GM23338 (cell line): ENCODE data around the gene CCDC152. TPM values are rescaled to one million over a fixed set of nuclear protein-coding genes. Genes with fewer than 3 reads are reported as not detected.

Experiments
- ATAC-seq: fragments of 200-7000 bp; cut with Tn5 transposase; 3 replicates; pipeline ENCODE4 v1.9.1; 2020
- DNase-seq: peaks from one replicate; pipeline ENCODE4 v3.0.0-alpha.2; 2015; ENCODE audit warnings: low spot score
- H2AFZ ChIP-seq: fragments of 200-600 bp; sonication (generic); 2 replicates; pipeline ENCODE4 v1.8.0; 2016; ENCODE audit warnings: antibody characterized with exemption, mild to moderate bottlenecking, moderate library complexity
- H3F3A ChIP-seq: fragments of 200-600 bp; sonication (generic); replicated peaks from 2 replicates; pipeline ENCODE4 v1.8.0; 2017; ENCODE audit warnings: antibody characterized with exemption, mixed run types, low read depth
- H3K27ac ChIP-seq: fragments of 200-600 bp; sonication (generic); 2 replicates; pipeline ENCODE4 v1.6.1; 2016; ENCODE audit warnings: low read depth
- H3K27me3 ChIP-seq: fragments of 200-600 bp; sonication (generic); 2 replicates; pipeline ENCODE4 v1.8.0; 2016; ENCODE audit warnings: mild to moderate bottlenecking, mixed run types, moderate library complexity; ENCODE audit not compliant: insufficient read depth
- H3K36me3 ChIP-seq: fragments of 200-600 bp; sonication (generic); 2 replicates; pipeline ENCODE4 v1.8.0; 2016; ENCODE audit warnings: mild to moderate bottlenecking; ENCODE audit not compliant: insufficient read depth
- H3K4me1 ChIP-seq: fragments of 200-600 bp; sonication (generic); 2 replicates; pipeline ENCODE4 v1.8.0; 2016; ENCODE audit warnings: mild to moderate bottlenecking, moderate library complexity; ENCODE audit not compliant: insufficient read depth
- H3K4me2 ChIP-seq: fragments of 200-600 bp; sonication (generic); 2 replicates; pipeline ENCODE4 v1.7.1; 2017; ENCODE audit warnings: mixed run types
- H3K4me3 ChIP-seq: fragments of 200-600 bp; sonication (generic); 2 replicates; pipeline ENCODE4 v1.6.1; 2016; ENCODE audit warnings: mixed run types
- H3K79me2 ChIP-seq: fragments of 200-600 bp; sonication (generic); replicated peaks from 2 replicates; pipeline ENCODE4 v1.8.0; 2017; ENCODE audit warnings: mild to moderate bottlenecking; ENCODE audit not compliant: insufficient read depth
- H3K9me2 ChIP-seq: fragments of 200-600 bp; sonication (generic); 2 replicates; pipeline ENCODE4 v1.8.0; 2017; ENCODE audit not compliant: insufficient read depth
- H4K20me1 ChIP-seq: fragments of 200-600 bp; sonication (generic); replicated peaks from 2 replicates; pipeline ENCODE4 v1.8.0; 2017; ENCODE audit warnings: mild to moderate bottlenecking; ENCODE audit not compliant: insufficient read depth
- H3K27ac Mint-ChIP-seq: 2 replicates; pipeline ENCODE4 v1.8.0; 2020; ENCODE audit warnings: inconsistent platforms, mild to moderate bottlenecking, moderate library complexity, mixed read lengths
- H3K27me3 Mint-ChIP-seq: 3 replicates; pipeline ENCODE4 v1.8.0; 2022; ENCODE audit warnings: low read depth, mild to moderate bottlenecking, moderate library complexity, mixed read lengths, inconsistent platforms; ENCODE audit not compliant: insufficient read depth, poor library complexity
- H3K36me3 Mint-ChIP-seq: 3 replicates; pipeline ENCODE4 v1.8.0; 2021; ENCODE audit warnings: low read depth, mild to moderate bottlenecking, inconsistent platforms, moderate library complexity, mixed read lengths
- H3K4me1 Mint-ChIP-seq: 3 replicates; pipeline ENCODE4 v1.8.0; 2020; ENCODE audit warnings: mild to moderate bottlenecking, inconsistent platforms, mixed read lengths
- H3K4me3 Mint-ChIP-seq: 3 replicates; pipeline ENCODE4 v1.8.0; 2021; ENCODE audit warnings: moderate library complexity, mild to moderate bottlenecking, inconsistent platforms, mixed read lengths
- H3K9me3 Mint-ChIP-seq: 3 replicates; pipeline ENCODE4 v1.8.0; 2020; ENCODE audit warnings: moderate library complexity, mild to moderate bottlenecking, inconsistent platforms, mixed read lengths
- CREB1 ChIP-seq: fragments of 250-450 bp; sonication (Bioruptor Pico); IDR thresholded peaks from 2 replicates; pipeline ENCODE4 v1.5.0; 2020; ENCODE audit warnings: low read depth, mild to moderate bottlenecking, moderate library complexity
- ETS1 ChIP-seq: IDR thresholded peaks from 2 replicates; pipeline ENCODE4 v1.6.1; 2016; ENCODE audit warnings: antibody characterized with exemption
- EZH2 ChIP-seq: fragments of 200-600 bp; sonication (generic); IDR thresholded peaks from one replicate; pipeline ENCODE4 v1.8.0; 2017; ENCODE audit warnings: antibody characterized with exemption, mild to moderate bottlenecking, low read depth; ENCODE audit not compliant: unreplicated experiment
- EZH2phosphoT487 ChIP-seq: fragments of 200-600 bp; sonication (generic); IDR thresholded peaks from one replicate; pipeline ENCODE4 v1.8.1; 2018; ENCODE audit warnings: antibody characterized with exemption; ENCODE audit not compliant: unreplicated experiment
- JUNB ChIP-seq: IDR thresholded peaks from one replicate; pipeline ENCODE4 v1.6.1; 2016; ENCODE audit warnings: antibody characterized with exemption; ENCODE audit not compliant: unreplicated experiment
- NANOG ChIP-seq: IDR thresholded peaks from 2 replicates; pipeline ENCODE4 v1.6.1; 2016; ENCODE audit warnings: antibody characterized with exemption, borderline replicate concordance
- POLR2AphosphoS5 ChIP-seq: IDR thresholded peaks from 2 replicates; pipeline ENCODE4 v1.6.1; 2016; ENCODE audit warnings: antibody characterized with exemption, low read depth
- REST ChIP-seq: IDR thresholded peaks from one replicate; pipeline ENCODE4 v1.6.1; 2018; ENCODE audit warnings: antibody characterized with exemption; ENCODE audit not compliant: unreplicated experiment
- STAT1 ChIP-seq: IDR thresholded peaks from one replicate; pipeline ENCODE4 v1.6.1; 2016; ENCODE audit warnings: antibody characterized with exemption; ENCODE audit not compliant: unreplicated experiment
- ZNF114 ChIP-seq: fragments of 250-450 bp; sonication (Bioruptor Pico); IDR thresholded peaks from 2 replicates; pipeline ENCODE4 v1.5.0; 2020; ENCODE audit warnings: mild to moderate bottlenecking, moderate library complexity
- ZNF331 ChIP-seq: fragments of 250-450 bp; sonication (Bioruptor Pico); IDR thresholded peaks from 2 replicates; pipeline ENCODE4 v1.5.0; 2020; ENCODE audit warnings: low read depth, mild to moderate bottlenecking, moderate library complexity
- polyA plus RNA-seq: library from polyadenylated mRNA; unstranded; fragments of >200 nt; fragmentation: Nextera tagmentation; extraction: Ambion mirVana; gene quantifications from 2 replicates; pipeline ENCODE4 v1.2.1, GENCODE V29; 2016
- total RNA-seq: library from RNA; depleted of rRNA; stranded (reverse); fragments of >200 nt; shearing (Covaris generic); gene quantifications from 2 replicates; pipeline ENCODE4 v1.2.3, GENCODE V29; 2014
- TF ChIP-seq, protein P1 (sequence below), 2 experiments: fragments of 200-600 bp in 1 of 2; sonication (generic) in 1 of 2; conservative IDR thresholded peaks; 2 replicates each; pipeline versions ENCODE4 v1.5.1 to v1.6.1; 2016 to 2017; ENCODE audit warnings: antibody characterized with exemption in 2 of 2, low read depth in 2 of 2, mild to moderate bottlenecking in 2 of 2, moderate library complexity in 1 of 2
- TF ChIP-seq, protein P2 (sequence below): fragments of 250-450 bp; sonication (Bioruptor Pico); IDR thresholded peaks from 2 replicates; pipeline ENCODE4 v1.5.0; 2020; ENCODE audit warnings: mild to moderate bottlenecking, moderate library complexity

CCDC152 gene
- total and polyA plus RNA-seq, 2 experiments from 2014 or later, result 16.2 to 75.9 TPM

GRCh38 chr5:42715785-42716184 is 40.8 kb upstream of the CCDC152 start:
- Histone ChIP-seq H3K4me3 (no peak overlapping the region), H3F3A (no peaks in the 10 kb centered on the region), H3K27me3 (no peaks in the 10 kb centered on the region), H4K20me1 (no peaks in the 10 kb centered on the region), H3K36me3 (no peaks in the 10 kb centered on the region), H3K9me2 (no peaks in the 10 kb centered on the region), H3K4me2 (no peak overlapping the region), H3K27ac (no peak overlapping the region), H3K4me1 (no peaks in the 10 kb centered on the region), H2AFZ (no peak overlapping the region), H3K79me2 (no peaks in the 10 kb centered on the region)
- no peak for ATAC-seq
- Mint-ChIP-seq H3K4me3 (no peak overlapping the region), H3K9me3 (peaks cover 3% of the 10 kb centered on the region; the same call in 2 of the 3 replicates), H3K27me3 (no peaks in the 10 kb centered on the region), H3K36me3 (no peaks in the 10 kb centered on the region), H3K4me1 (no peaks in the 10 kb centered on the region), H3K27ac (no peak overlapping the region)
- DNase-seq, result no peak
- no peak for TF ChIP-seq JUNB
- TF ChIP-seq, protein P1, sequence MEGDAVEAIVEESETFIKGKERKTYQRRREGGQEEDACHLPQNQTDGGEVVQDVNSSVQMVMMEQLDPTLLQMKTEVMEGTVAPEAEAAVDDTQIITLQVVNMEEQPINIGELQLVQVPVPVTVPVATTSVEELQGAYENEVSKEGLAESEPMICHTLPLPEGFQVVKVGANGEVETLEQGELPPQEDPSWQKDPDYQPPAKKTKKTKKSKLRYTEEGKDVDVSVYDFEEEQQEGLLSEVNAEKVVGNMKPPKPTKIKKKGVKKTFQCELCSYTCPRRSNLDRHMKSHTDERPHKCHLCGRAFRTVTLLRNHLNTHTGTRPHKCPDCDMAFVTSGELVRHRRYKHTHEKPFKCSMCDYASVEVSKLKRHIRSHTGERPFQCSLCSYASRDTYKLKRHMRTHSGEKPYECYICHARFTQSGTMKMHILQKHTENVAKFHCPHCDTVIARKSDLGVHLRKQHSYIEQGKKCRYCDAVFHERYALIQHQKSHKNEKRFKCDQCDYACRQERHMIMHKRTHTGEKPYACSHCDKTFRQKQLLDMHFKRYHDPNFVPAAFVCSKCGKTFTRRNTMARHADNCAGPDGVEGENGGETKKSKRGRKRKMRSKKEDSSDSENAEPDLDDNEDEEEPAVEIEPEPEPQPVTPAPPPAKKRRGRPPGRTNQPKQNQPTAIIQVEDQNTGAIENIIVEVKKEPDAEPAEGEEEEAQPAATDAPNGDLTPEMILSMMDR (conservative IDR thresholded peaks at IDR 0.05; ENCODE audit: low read depth in 2 of 2), result no peak
- TF ChIP-seq NANOG, result no peak
- TF ChIP-seq REST, result no peak
- TF ChIP-seq ZNF331 (CRISPR knock-in tag), result no peak
- no peak for TF ChIP-seq ETS1
- TF ChIP-seq, protein P2, sequence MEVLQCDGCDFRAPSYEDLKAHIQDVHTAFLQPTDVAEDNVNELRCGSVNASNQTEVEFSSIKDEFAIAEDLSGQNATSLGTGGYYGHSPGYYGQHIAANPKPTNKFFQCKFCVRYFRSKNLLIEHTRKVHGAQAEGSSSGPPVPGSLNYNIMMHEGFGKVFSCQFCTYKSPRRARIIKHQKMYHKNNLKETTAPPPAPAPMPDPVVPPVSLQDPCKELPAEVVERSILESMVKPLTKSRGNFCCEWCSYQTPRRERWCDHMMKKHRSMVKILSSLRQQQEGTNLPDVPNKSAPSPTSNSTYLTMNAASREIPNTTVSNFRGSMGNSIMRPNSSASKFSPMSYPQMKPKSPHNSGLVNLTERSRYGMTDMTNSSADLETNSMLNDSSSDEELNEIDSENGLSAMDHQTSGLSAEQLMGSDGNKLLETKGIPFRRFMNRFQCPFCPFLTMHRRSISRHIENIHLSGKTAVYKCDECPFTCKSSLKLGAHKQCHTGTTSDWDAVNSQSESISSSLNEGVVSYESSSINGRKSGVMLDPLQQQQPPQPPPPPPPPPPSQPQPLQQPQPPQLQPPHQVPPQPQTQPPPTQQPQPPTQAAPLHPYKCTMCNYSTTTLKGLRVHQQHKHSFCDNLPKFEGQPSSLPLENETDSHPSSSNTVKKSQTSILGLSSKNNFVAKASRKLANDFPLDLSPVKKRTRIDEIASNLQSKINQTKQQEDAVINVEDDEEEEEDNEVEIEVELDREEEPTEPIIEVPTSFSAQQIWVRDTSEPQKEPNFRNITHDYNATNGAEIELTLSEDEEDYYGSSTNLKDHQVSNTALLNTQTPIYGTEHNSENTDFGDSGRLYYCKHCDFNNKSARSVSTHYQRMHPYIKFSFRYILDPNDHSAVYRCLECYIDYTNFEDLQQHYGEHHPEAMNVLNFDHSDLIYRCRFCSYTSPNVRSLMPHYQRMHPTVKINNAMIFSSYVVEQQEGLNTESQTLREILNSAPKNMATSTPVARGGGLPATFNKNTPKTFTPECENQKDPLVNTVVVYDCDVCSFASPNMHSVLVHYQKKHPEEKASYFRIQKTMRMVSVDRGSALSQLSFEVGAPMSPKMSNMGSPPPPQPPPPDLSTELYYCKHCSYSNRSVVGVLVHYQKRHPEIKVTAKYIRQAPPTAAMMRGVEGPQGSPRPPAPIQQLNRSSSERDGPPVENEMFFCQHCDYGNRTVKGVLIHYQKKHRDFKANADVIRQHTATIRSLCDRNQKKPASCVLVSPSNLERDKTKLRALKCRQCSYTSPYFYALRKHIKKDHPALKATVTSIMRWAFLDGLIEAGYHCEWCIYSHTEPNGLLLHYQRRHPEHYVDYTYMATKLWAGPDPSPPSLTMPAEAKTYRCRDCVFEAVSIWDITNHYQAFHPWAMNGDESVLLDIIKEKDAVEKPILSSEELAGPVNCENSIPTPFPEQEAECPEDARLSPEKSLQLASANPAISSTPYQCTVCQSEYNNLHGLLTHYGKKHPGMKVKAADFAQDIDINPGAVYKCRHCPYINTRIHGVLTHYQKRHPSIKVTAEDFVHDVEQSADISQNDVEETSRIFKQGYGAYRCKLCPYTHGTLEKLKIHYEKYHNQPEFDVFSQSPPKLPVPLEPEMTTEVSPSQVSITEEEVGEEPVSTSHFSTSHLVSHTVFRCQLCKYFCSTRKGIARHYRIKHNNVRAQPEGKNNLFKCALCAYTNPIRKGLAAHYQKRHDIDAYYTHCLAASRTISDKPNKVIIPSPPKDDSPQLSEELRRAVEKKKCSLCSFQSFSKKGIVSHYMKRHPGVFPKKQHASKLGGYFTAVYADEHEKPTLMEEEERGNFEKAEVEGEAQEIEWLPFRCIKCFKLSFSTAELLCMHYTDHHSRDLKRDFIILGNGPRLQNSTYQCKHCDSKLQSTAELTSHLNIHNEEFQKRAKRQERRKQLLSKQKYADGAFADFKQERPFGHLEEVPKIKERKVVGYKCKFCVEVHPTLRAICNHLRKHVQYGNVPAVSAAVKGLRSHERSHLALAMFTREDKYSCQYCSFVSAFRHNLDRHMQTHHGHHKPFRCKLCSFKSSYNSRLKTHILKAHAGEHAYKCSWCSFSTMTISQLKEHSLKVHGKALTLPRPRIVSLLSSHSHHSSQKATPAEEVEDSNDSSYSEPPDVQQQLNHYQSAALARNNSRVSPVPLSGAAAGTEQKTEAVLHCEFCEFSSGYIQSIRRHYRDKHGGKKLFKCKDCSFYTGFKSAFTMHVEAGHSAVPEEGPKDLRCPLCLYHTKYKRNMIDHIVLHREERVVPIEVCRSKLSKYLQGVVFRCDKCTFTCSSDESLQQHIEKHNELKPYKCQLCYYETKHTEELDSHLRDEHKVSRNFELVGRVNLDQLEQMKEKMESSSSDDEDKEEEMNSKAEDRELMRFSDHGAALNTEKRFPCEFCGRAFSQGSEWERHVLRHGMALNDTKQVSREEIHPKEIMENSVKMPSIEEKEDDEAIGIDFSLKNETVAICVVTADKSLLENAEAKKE, result no peak
- TF ChIP-seq EZH2, result no peak
- TF ChIP-seq EZH2phosphoT487, result no peak
- no peak for TF ChIP-seq CREB1 (CRISPR knock-in tag)
- no peak for TF ChIP-seq STAT1
- TF ChIP-seq POLR2AphosphoS5, result no peak
- TF ChIP-seq ZNF114 (CRISPR knock-in tag), result no peak
